Sigmoid colon (tissue), 7 donors: ENCODE results near the gene NTRK3. TPM values are rescaled to one million over a fixed set of nuclear protein-coding genes. Genes with fewer than 3 reads are reported as not detected.

Source experiments
- DNase-seq: peaks from one replicate; pipeline ENCODE4 v3.0.0-alpha.2; 2019
- H3K27ac ChIP-seq, 4 donors: fragments of 200-600 bp; sonication (generic); one replicate each; pipeline ENCODE4 v1.5.1; 2016 to 2019; ENCODE audit warnings: mild to moderate bottlenecking in 1 of 4
- H3K27me3 ChIP-seq, 3 donors: fragments of 200-600 bp; sonication (generic); one replicate each; pipeline ENCODE4 v1.5.1; 2019; ENCODE audit warnings: mild to moderate bottlenecking in 1 of 3
- H3K36me3 ChIP-seq, 4 donors: fragments of 200-600 bp; sonication (generic); one replicate each; pipeline ENCODE4 v1.5.1; 2016 to 2019
- H3K4me1 ChIP-seq, 4 donors: fragments of 200-600 bp; sonication (generic); one replicate each; pipeline ENCODE4 v1.5.1; 2017 to 2019
- H3K4me3 ChIP-seq, 4 donors: fragments of 200-600 bp; sonication (generic); one replicate each; pipeline ENCODE4 v1.5.1; 2017 to 2019; ENCODE audit warnings: mild to moderate bottlenecking in 2 of 4, moderate library complexity in 1 of 4
- H3K9me3 ChIP-seq, 4 donors: fragments of 200-600 bp in 3 of 4; sonication (generic) in 3 of 4; one replicate each; pipeline versions ENCODE4 v1.5.1 to v1.6.1; 2013 to 2019
- CTCF ChIP-seq, 4 experiments: fragments of 450-650 bp in 3 of 4; fragments of 200-600 bp in 1 of 4; IDR thresholded peaks; one replicate each; pipeline ENCODE4 v1.5.1; 2016 to 2019; ENCODE audit warnings: antibody characterized with exemption in 4 of 4, mild to moderate bottlenecking in 3 of 4, moderate library complexity in 2 of 4
- EP300 ChIP-seq, 4 donors: sonication (generic); formaldehyde crosslinking; IDR thresholded peaks; one replicate each; pipeline ENCODE4 v1.6.1; 2017; ENCODE audit warnings: antibody characterized with exemption in 4 of 4
- POLR2A ChIP-seq, 2 donors: fragments of 450-650 bp; IDR thresholded peaks; one replicate each; pipeline ENCODE4 v1.6.1; 2016; ENCODE audit warnings: antibody characterized with exemption in 2 of 2, mild to moderate bottlenecking in 2 of 2, moderate library complexity in 2 of 2
- POLR2AphosphoS5 ChIP-seq, 4 donors: sonication (generic); formaldehyde crosslinking; IDR thresholded peaks; one replicate each; pipeline ENCODE4 v1.6.1; 2017; ENCODE audit warnings: antibody characterized with exemption in 4 of 4
- WGBS, 2 donors: extraction: QIAGEN DNeasy Blood & Tissue Kit; methylation state at CpG; one replicate each; pipeline ENCODE4 v1.1.7; 2013; 5-methylcytosine and 5-hydroxymethylcytosine counted together
- intact Hi-C: fragments of 100-400 bp; cut with DNase I; formaldehyde crosslinking; loops from one replicate; pipeline ENCODE4 v1.15.1; 2023
- polyA plus RNA-seq, 3 donors: library from polyadenylated mRNA; stranded (reverse); fragments of 200-250 nt; gene quantifications; one replicate each; pipeline ENCODE4 v1.2.3, GENCODE V29; 2013
- total RNA-seq, 4 donors: library from RNA; depleted of rRNA; stranded (reverse); fragments of >200 nt; gene quantifications; one replicate each; pipeline ENCODE4 v1.1.0, GENCODE V29; 2016
- donor health status: healthy with polysubstance abuse.
- donor health status: Bipolar disorder and iron deficiency.
- donor health status: healthy.

NTRK3 gene
- total and polyA plus RNA-seq, 7 donors, result 1.1 to 13.0 (median 3.6) TPM; not detected in 2

- Histone ChIP-seq H3K27ac (no peak overlapping the region), H3K9me3 (no peaks in the 10 kb centered on the region), H3K36me3 (no peaks in the 10 kb centered on the region), H3K27me3 (peaks cover 0 to 3% (median 0%) of the 10 kb centered on the region in 3 donors), H3K4me3 (no peak overlapping the region), H3K4me1 (no peaks in the 10 kb centered on the region)
- TF ChIP-seq POLR2A (IDR thresholded peaks at IDR 0.05) (no peak), EP300 (IDR thresholded peaks at IDR 0.05) (no peak), POLR2AphosphoS5 (IDR thresholded peaks at IDR 0.05) (no peak), CTCF (IDR thresholded peaks at IDR 0.05) (no peak)
- DNase-seq, result no peak
- intact Hi-C loops, result no loop called here
- 75 to 87% methylated on average over 4 of the region's 4 CpGs for WGBS, 2 donors
Observed at GRCh38 chr15:88300861-88301260, 44.3 kb upstream of the NTRK3 start.

- Histone ChIP-seq H3K4me1 (no peaks in the 10 kb centered on the region), H3K27ac (no peak overlapping the region), H3K4me3 (no peak overlapping the region), H3K27me3 (peaks cover 0 to 3% (median 0%) of the 10 kb centered on the region in 3 donors), H3K36me3 (no peaks in the 10 kb centered on the region), H3K9me3 (no peaks in the 10 kb centered on the region)
- intact Hi-C loops, result no loop called here
- no peak for DNase-seq
- TF ChIP-seq POLR2A (IDR thresholded peaks at IDR 0.05) (no peak), POLR2AphosphoS5 (IDR thresholded peaks at IDR 0.05) (no peak), CTCF (IDR thresholded peaks at IDR 0.05) (no peak)
- WGBS, 2 donors, result 58 to 63% methylated on average over 8 of the region's 8 CpGs
Observed at GRCh38 chr15:88300089-88300488, 43.5 kb upstream of the NTRK3 start.

- Histone ChIP-seq H3K9me3 (no peaks in the 10 kb centered on the region), H3K36me3 (no peaks in the 10 kb centered on the region), H3K27me3 (peaks cover 0 to 3% (median 0%) of the 10 kb centered on the region in 3 donors), H3K4me1 (no peaks in the 10 kb centered on the region), H3K27ac (no peak overlapping the region), H3K4me3 (no peak overlapping the region)
- intact Hi-C loops, result no loop called here
- WGBS, 2 donors, result 50 to 58% methylated on average over 4 of the region's 4 CpGs
- TF ChIP-seq CTCF (IDR thresholded peaks at IDR 0.05), result no peak
- TF ChIP-seq EP300 (IDR thresholded peaks at IDR 0.05), result no peak
- TF ChIP-seq POLR2AphosphoS5 (IDR thresholded peaks at IDR 0.05), result no peak
- no peak for DNase-seq
Observed at GRCh38 chr15:88299497-88299896, 43.0 kb upstream of the NTRK3 start.

- no peak overlapping the region for H3K4me3 ChIP-seq
- intact Hi-C loops, result no loop called here
- 30 to 50% methylated on average over 4 of the region's 4 CpGs for WGBS, 2 donors
- no peaks in the 10 kb centered on the region for H3K9me3 ChIP-seq
- no peak overlapping the region for H3K27ac ChIP-seq
- H3K36me3 ChIP-seq, result no peaks in the 10 kb centered on the region
- TF ChIP-seq POLR2AphosphoS5 (IDR thresholded peaks at IDR 0.05) (no peak), CTCF (IDR thresholded peaks at IDR 0.05) (no peak), POLR2A (IDR thresholded peaks at IDR 0.05) (no peak), EP300 (IDR thresholded peaks at IDR 0.05) (no peak)
- DNase-seq, result no peak
- H3K27me3 ChIP-seq, result peaks cover 0 to 39% (median 10%) of the 10 kb centered on the region in 3 donors
- no peaks in the 10 kb centered on the region for H3K4me1 ChIP-seq
Observed at GRCh38 chr15:88288661-88289060, 32.1 kb upstream of the NTRK3 start.

GRCh38 chr15:88288206-88288605 lies 31.7 kb upstream of the NTRK3 start:
- intact Hi-C loops, result no loop called here
- no peak for DNase-seq
- whole genome bisulfite sequencing, 2 donors, result 85 to 90% methylated on average over 10 of the region's 10 CpGs

More at GRCh38 chr15:88288206-88288605, 31.7 kb upstream of the NTRK3 start:
- H3K9me3 ChIP-seq, result no peaks in the 10 kb centered on the region
- no peaks in the 10 kb centered on the region for H3K36me3 ChIP-seq
- TF ChIP-seq POLR2AphosphoS5 (IDR thresholded peaks at IDR 0.05) (no peak), CTCF (IDR thresholded peaks at IDR 0.05) (no peak), POLR2A (IDR thresholded peaks at IDR 0.05) (no peak), EP300 (IDR thresholded peaks at IDR 0.05) (no peak)
- no peaks in the 10 kb centered on the region for H3K4me1 ChIP-seq
- H3K4me3 ChIP-seq, result no peak overlapping the region
- H3K27ac ChIP-seq, result no peak overlapping the region
- peaks cover 0 to 43% (median 10%) of the 10 kb centered on the region in 3 donors for H3K27me3 ChIP-seq
